SIG-M5 treated with dmso at 0.1 percent for 504 hours (cell line): ENCODE data around the gene XRRA1.
"Not testable (repeated sequence)": the region's sequence is repeated elsewhere in the genome, so short reads cannot be mapped to it uniquely, and the experiment has no call there.

Source experiments
- DNase-seq: peaks from one replicate; lab custom pipeline; 2025; ENCODE audit not compliant: unreplicated experiment; lab: John Stamatoyannopoulos, UW

Gene XRRA1

GRCh38 chr11:74837191-74837590 lies 111.7 kb downstream of the XRRA1 start:
- DNase-seq: no peak

- DNase-seq: no peak
These were observed 122.0 kb downstream of the XRRA1 start for GRCh38 chr11:74826901-74827300.

GRCh38 chr11:74825596-74825995 lies 123.3 kb downstream of the XRRA1 start:
- DNase-seq: not testable (repeated sequence)

GRCh38 chr11:74824285-74824982 lies 124.5 kb downstream of the XRRA1 start:
- no peak for DNase-seq

- DNase-seq: no peak
These were observed 126.7 kb downstream of the XRRA1 start for GRCh38 chr11:74822170-74822569.

- DNase-seq: no peak
These were observed 128.1 kb downstream of the XRRA1 start for GRCh38 chr11:74820763-74821162.

GRCh38 chr11:74819400-74819799 lies 129.5 kb downstream of the XRRA1 start:
- DNase-seq: no peak

GRCh38 chr11:74818283-74818946 lies 130.5 kb downstream of the XRRA1 start:
- DNase-seq: no peak

- DNase-seq: no peak
These were observed 132.2 kb downstream of the XRRA1 start for GRCh38 chr11:74816664-74817063.

GRCh38 chr11:74815966-74816365 lies 132.9 kb downstream of the XRRA1 start:
- DNase-seq: no peak

GRCh38 chr11:74809801-74810200 lies 139.1 kb downstream of the XRRA1 start:
- DNase-seq: no peak

- DNase-seq: no peak
These were observed 142.6 kb downstream of the XRRA1 start for GRCh38 chr11:74806267-74806666.

- no peak for DNase-seq
These were observed 157.4 kb downstream of the XRRA1 start for GRCh38 chr11:74791333-74792100.
